Mesenchymal stem cell (in vitro differentiated cells and primary cell): ENCODE results near the gene TNFRSF14.
"Not testable (repeated sequence)": the region's sequence is repeated elsewhere in the genome, so short reads cannot be mapped to it uniquely, and the experiment has no call there.

Experiments
- DNase-seq: peaks from one replicate; pipeline ENCODE4 v3.0.0-alpha.2; 2013
- H2AFZ ChIP-seq: one replicate; pipeline ENCODE4 v1.6.1; 2013; ENCODE audit warnings: low read depth, mild to moderate bottlenecking, control low read depth, inconsistent platforms, low read length, moderate library complexity
- H2AK5ac ChIP-seq: 2 replicates; pipeline ENCODE4 v1.6.1; 2013; ENCODE audit warnings: low read length, moderate library complexity, mild to moderate bottlenecking, inconsistent platforms; ENCODE audit not compliant: severe bottlenecking
- H2BK120ac ChIP-seq: one replicate; pipeline ENCODE4 v1.6.1; 2013; ENCODE audit warnings: low read depth, mild to moderate bottlenecking, inconsistent platforms, low read length, moderate library complexity
- H2BK12ac ChIP-seq, 2 experiments: one replicate each; pipeline ENCODE4 v1.6.1; 2013; ENCODE audit warnings: inconsistent platforms in 2 of 2, low read length in 2 of 2, mild to moderate bottlenecking in 2 of 2, moderate library complexity in 2 of 2, control low read depth in 1 of 2
- H2BK15ac ChIP-seq: one replicate; pipeline ENCODE4 v1.6.1; 2013; ENCODE audit warnings: mild to moderate bottlenecking, low read depth, inconsistent platforms; ENCODE audit not compliant: poor library complexity, severe bottlenecking
- H2BK5ac ChIP-seq: 2 replicates; pipeline ENCODE4 v1.6.1; 2013; ENCODE audit warnings: low read depth, mild to moderate bottlenecking, low read length, control low read depth, inconsistent platforms; ENCODE audit not compliant: poor library complexity, severe bottlenecking
- H3K14ac ChIP-seq, 2 experiments: one replicate each; pipeline ENCODE4 v1.6.1; 2013; ENCODE audit warnings: inconsistent platforms in 2 of 2, low read length in 2 of 2, control low read depth in 1 of 2, mild to moderate bottlenecking in 1 of 2, moderate library complexity in 1 of 2
- H3K18ac ChIP-seq, 2 experiments: one replicate each; pipeline ENCODE4 v1.6.1; 2013; ENCODE audit warnings: inconsistent platforms in 2 of 2, low read length in 2 of 2, control low read depth in 1 of 2, low read depth in 1 of 2, mild to moderate bottlenecking in 1 of 2
- H3K23ac ChIP-seq, 2 experiments: one replicate each; pipeline ENCODE4 v1.6.1; 2013; ENCODE audit warnings: inconsistent platforms in 2 of 2, low read length in 2 of 2, mild to moderate bottlenecking in 2 of 2, moderate library complexity in 2 of 2, control low read depth in 1 of 2
- H3K27ac ChIP-seq: 2 replicates; pipeline ENCODE4 v1.5.1; 2013; ENCODE audit warnings: mild to moderate bottlenecking, moderate library complexity, low read length, control low read depth, inconsistent platforms; ENCODE audit not compliant: poor library complexity, severe bottlenecking
- H3K27me3 ChIP-seq, 2 experiments: 2 replicates each; pipeline versions ENCODE4 v1.6.1 to v1.7.0; 2013; ENCODE audit warnings: low read length in 2 of 2, mild to moderate bottlenecking in 2 of 2, moderate library complexity in 2 of 2, control low read depth in 1 of 2, inconsistent platforms in 1 of 2; ENCODE audit not compliant: control insufficient read depth in 1 of 2, insufficient read depth in 1 of 2
- H3K36me3 ChIP-seq, 2 experiments: 2 replicates each; pipeline versions ENCODE4 v1.6.1 to v1.7.0; 2013; ENCODE audit warnings: low read length in 2 of 2, control low read depth in 1 of 2, inconsistent platforms in 1 of 2, low read depth in 1 of 2, mild to moderate bottlenecking in 1 of 2; ENCODE audit not compliant: insufficient read depth in 2 of 2, control insufficient read depth in 1 of 2
- H3K4ac ChIP-seq, 2 experiments: one replicate each; pipeline ENCODE4 v1.6.1; 2013; ENCODE audit warnings: inconsistent platforms in 2 of 2, low read length in 2 of 2, mild to moderate bottlenecking in 2 of 2, moderate library complexity in 2 of 2, control low read depth in 1 of 2, low read depth in 1 of 2
- H3K4me1 ChIP-seq: 2 replicates; pipeline ENCODE4 v1.6.1; 2013; ENCODE audit warnings: low read depth, low read length, control low read depth; ENCODE audit not compliant: control insufficient read depth, insufficient read depth
- H3K4me2 ChIP-seq: 2 replicates; pipeline ENCODE4 v1.6.1; 2013; ENCODE audit warnings: low read length, mild to moderate bottlenecking, inconsistent platforms; ENCODE audit not compliant: poor library complexity, severe bottlenecking
- H3K4me3 ChIP-seq, 2 experiments: 2 replicates each; pipeline versions ENCODE4 v1.5.1 to v1.7.0; 2013; ENCODE audit warnings: low read length in 2 of 2, mild to moderate bottlenecking in 2 of 2, control low read depth in 1 of 2, low read depth in 1 of 2; ENCODE audit not compliant: insufficient read depth in 1 of 2
- H3K79me1 ChIP-seq: replicated peaks from 2 replicates; pipeline ENCODE4 v1.6.1; 2013; ENCODE audit warnings: mild to moderate bottlenecking, control low read depth, low read length, inconsistent platforms; ENCODE audit not compliant: poor library complexity, severe bottlenecking
- H3K9ac ChIP-seq: 2 replicates; pipeline ENCODE4 v1.7.0; 2013; ENCODE audit warnings: mild to moderate bottlenecking, low read length, moderate library complexity
- H3K9me3 ChIP-seq: 2 replicates; pipeline ENCODE4 v1.7.0; 2013; ENCODE audit warnings: mild to moderate bottlenecking, low read length; ENCODE audit not compliant: control insufficient read depth
- H4K8ac ChIP-seq: one replicate; pipeline ENCODE4 v1.6.1; 2013; ENCODE audit warnings: inconsistent platforms, mild to moderate bottlenecking, low read length, moderate library complexity
- H4K91ac ChIP-seq: one replicate; pipeline ENCODE4 v1.6.1; 2013; ENCODE audit warnings: mild to moderate bottlenecking, low read length, inconsistent platforms
- WGBS: methylation state at CpG from one replicate; pipeline ENCODE4 v1.1.7; 2013; ENCODE audit warnings: mixed read lengths; 5-methylcytosine and 5-hydroxymethylcytosine counted together

Gene TNFRSF14

DNA sequence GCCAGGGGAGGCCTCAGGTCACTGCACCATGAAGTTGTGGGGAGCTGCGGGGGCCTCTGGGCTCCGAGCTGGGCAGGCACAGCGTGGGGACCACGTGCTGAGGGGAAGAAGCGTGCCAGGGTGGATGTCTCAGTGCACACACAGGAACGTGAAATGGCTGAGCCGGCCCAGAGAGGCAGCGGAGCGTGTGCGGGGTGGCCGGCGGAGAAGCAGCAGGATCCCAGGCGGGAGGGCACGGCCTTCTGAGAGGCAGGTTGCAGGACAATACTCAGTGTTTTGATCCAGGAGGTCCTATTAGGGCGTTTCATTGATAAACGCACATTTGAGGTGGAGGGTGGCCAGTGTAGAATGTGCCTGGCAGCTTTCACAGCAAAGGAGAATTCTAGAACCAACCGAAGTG lies 12.9 kb downstream of the TNFRSF14 start:
- Histone ChIP-seq H3K14ac (no peak overlapping the region), H2BK12ac (no peak overlapping the region), H2BK120ac (no peak overlapping the region), H3K4me3 (no peak overlapping the region), H2BK15ac (no peak overlapping the region), H3K27ac (no peak overlapping the region), H3K4me1 (peaks cover 9% of the 10 kb centered on the region), H3K23ac (no peak overlapping the region), H3K79me1 (no peaks in the 10 kb centered on the region), H4K91ac (no peak overlapping the region), H3K18ac (no peak overlapping the region), H3K4me2 (no peak overlapping the region), H3K36me3 (no peaks in the 10 kb centered on the region), H3K9me3 (peaks cover 6% of the 10 kb centered on the region), H2AFZ (no peak overlapping the region), H4K8ac (no peak overlapping the region), H3K4ac (no peak overlapping the region), H3K27me3 (peaks cover 5 to 41% of the 10 kb centered on the region in 2 experiments), H3K9ac (no peak overlapping the region), H2BK5ac (no peak overlapping the region), H2AK5ac (no peak overlapping the region)
- 83% methylated on average over 12 of the region's 17 CpGs for WGBS
- no peak for DNase-seq

DNA sequence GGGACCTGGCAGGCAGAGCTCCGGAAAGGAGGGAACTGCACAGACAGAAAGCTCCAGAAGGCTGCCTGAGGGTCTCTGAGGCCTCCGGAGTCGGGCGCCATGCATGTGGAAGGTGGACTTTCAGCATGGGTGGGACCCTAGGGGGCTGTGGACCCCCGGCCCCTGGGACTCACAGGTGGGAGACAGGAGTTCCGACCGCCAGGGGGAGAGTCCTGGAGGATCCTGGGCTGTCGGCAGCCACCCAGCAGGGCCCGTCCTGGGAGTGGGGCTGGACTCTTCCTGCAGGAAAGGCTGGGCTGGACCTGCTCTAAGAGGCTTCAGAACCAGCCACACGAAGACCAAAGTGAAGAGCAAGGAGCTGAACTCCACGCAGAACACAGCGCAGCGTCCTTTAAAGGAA lies 13.5 kb downstream of the TNFRSF14 start:
- H2BK15ac ChIP-seq, H2BK12ac ChIP-seq, H4K91ac ChIP-seq: not testable (repeated sequence)

DNA sequence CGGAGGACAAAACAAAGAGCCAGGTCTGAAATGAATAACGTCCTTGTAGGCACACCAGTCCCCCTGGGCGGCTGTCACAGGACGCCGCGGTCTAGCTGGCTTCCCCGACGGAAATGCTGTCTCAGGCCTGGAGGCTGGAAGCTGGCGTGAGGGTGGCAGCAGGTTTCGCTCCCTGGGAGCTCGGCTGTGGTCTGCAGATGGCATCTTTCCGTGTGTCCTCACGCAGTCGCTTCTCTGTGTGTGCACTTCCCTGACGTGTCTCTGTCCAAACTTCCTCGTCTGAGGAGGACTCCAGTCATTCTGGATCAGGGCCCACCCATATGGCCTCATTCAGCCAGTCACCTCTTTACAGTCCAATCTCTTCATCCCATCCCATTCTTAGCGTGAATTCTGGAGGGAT lies 14.2 kb downstream of the TNFRSF14 start:
- H3K18ac ChIP-seq, result no peak overlapping the region
- no peak overlapping the region for H4K91ac ChIP-seq
- no peak overlapping the region for H2BK5ac ChIP-seq
- no peak overlapping the region for H2BK12ac ChIP-seq
- no peaks in the 10 kb centered on the region for H3K79me1 ChIP-seq
- no peak overlapping the region for H3K27ac ChIP-seq
- H3K4ac ChIP-seq, result no peak overlapping the region
- H3K36me3 ChIP-seq, result no peaks in the 10 kb centered on the region
- no peak overlapping the region for H2AK5ac ChIP-seq
- peaks cover 9% of the 10 kb centered on the region for H3K4me1 ChIP-seq
- H4K8ac ChIP-seq, result no peak overlapping the region
- H3K4me2 ChIP-seq, result no peak overlapping the region
- WGBS, result 91% methylated on average over 17 of the region's 17 CpGs
- no peak overlapping the region for H2BK15ac ChIP-seq
- H3K4me3 ChIP-seq, result no peak overlapping the region
- no peak for DNase-seq
- peaks cover 6% of the 10 kb centered on the region for H3K9me3 ChIP-seq
- no peak overlapping the region for H3K23ac ChIP-seq
- no peak overlapping the region for H3K14ac ChIP-seq
- no peak overlapping the region for H2BK120ac ChIP-seq
- peaks cover 5 to 39% of the 10 kb centered on the region in 2 experiments for H3K27me3 ChIP-seq
- no peak overlapping the region for H3K9ac ChIP-seq
- H2AFZ ChIP-seq, result no peak overlapping the region

More for the DNA sequence above, 13.5 kb downstream of the TNFRSF14 start:
- H2BK120ac ChIP-seq, H2AK5ac ChIP-seq, DNase-seq, H3K9me3 ChIP-seq, H3K36me3 ChIP-seq, H3K18ac ChIP-seq, H3K4ac ChIP-seq, H3K4me3 ChIP-seq, H3K4me1 ChIP-seq, H3K4me2 ChIP-seq, H2AFZ ChIP-seq, H3K9ac ChIP-seq, H4K8ac ChIP-seq, H2BK5ac ChIP-seq, H3K14ac ChIP-seq, H3K23ac ChIP-seq, H3K27ac ChIP-seq, H3K79me1 ChIP-seq: not testable (repeated sequence)
- H3K27me3 ChIP-seq, result peaks cover 5 to 41% of the 10 kb centered on the region in 2 experiments
- WGBS, result 86% methylated on average over 13 of the region's 13 CpGs

DNA sequence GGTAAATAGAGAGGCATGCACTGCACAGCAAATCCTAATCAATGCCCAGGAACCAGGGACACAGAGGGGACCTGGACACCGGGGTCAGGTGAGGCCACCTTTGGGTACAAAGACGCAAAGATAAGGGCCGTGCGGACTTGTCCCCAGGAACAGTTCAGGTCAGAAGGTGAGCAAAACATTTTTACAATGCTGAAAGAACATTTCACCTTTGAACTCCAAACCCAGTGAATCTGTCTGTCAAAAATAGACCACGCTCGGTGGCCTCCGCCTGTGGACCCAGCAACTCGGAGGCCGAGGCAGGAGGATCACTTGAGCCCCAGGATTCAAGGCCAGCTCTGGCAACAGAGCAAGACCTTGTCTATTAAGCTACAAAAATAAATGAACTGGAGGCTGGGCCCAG lies 15.2 kb downstream of the TNFRSF14 start:
- WGBS, result 89% methylated on average over 9 of the region's 9 CpGs

More for the DNA sequence above, 15.2 kb downstream of the TNFRSF14 start:
- no peak overlapping the region for H3K23ac ChIP-seq
- H3K36me3 ChIP-seq, result no peaks in the 10 kb centered on the region
- no peak overlapping the region for H2BK120ac ChIP-seq
- H3K27me3 ChIP-seq, result peaks cover 5 to 29% of the 10 kb centered on the region in 2 experiments
- H3K4me2 ChIP-seq, result no peak overlapping the region
- no peak overlapping the region for H2AFZ ChIP-seq
- H3K9ac ChIP-seq, result no peak overlapping the region
- no peak overlapping the region for H3K4me3 ChIP-seq
- H4K8ac ChIP-seq, result no peak overlapping the region
- DNase-seq, result no peak
- H3K79me1 ChIP-seq, result no peaks in the 10 kb centered on the region
- no peak overlapping the region for H2BK12ac ChIP-seq
- H3K4ac ChIP-seq, result no peak overlapping the region
- peaks cover 6% of the 10 kb centered on the region for H3K4me1 ChIP-seq
- no peak overlapping the region for H2AK5ac ChIP-seq
- H3K27ac ChIP-seq, result no peak overlapping the region
- H4K91ac ChIP-seq, result no peak overlapping the region
- no peak overlapping the region for H3K14ac ChIP-seq
- no peak overlapping the region for H2BK15ac ChIP-seq
- peaks cover 6% of the 10 kb centered on the region for H3K9me3 ChIP-seq
- no peak overlapping the region for H2BK5ac ChIP-seq
- H3K18ac ChIP-seq, result no peak overlapping the region
